OCI-LY1 (cell line): ENCODE measurements around the gene SCAF8.

Experiments
- EZH2 ChIP-seq: fragments of 200-600 bp; sonication (generic), shearing (Covaris generic); IDR thresholded peaks from 2 replicates; pipeline ENCODE4 v1.8.0; 2017; ENCODE audit warnings: borderline replicate concordance, mixed run types, mild to moderate bottlenecking, antibody characterized with exemption, low read length, moderate library complexity, mixed read lengths
- TF ChIP-seq, protein P1 (sequence below): fragments of 200-600 bp; sonication (generic), shearing (Covaris generic); IDR thresholded peaks from 2 replicates; pipeline ENCODE4 v1.5.1; 2017; ENCODE audit warnings: mild to moderate bottlenecking, antibody characterized with exemption, low read length, moderate library complexity, mixed read lengths

DNA sequence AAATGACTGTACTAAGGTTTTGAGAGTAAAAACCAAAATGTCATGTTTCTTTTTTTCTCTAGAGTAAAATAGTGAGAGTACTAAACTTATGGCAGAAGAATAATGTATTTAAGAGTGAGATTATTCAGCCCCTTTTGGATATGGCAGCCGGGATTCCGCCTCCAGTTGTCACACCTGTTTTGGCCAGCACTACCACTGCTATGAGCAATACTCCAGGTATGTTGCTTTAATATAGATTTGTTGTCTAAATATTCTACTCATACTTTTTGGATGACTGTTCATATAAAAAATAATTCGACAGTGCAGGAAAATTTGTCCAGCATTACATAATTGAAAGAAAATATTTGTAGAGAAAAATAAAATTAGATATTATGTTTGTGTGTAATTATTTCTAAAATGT, 59.5 kb downstream of the SCAF8 start:
- TF ChIP-seq, protein P1, sequence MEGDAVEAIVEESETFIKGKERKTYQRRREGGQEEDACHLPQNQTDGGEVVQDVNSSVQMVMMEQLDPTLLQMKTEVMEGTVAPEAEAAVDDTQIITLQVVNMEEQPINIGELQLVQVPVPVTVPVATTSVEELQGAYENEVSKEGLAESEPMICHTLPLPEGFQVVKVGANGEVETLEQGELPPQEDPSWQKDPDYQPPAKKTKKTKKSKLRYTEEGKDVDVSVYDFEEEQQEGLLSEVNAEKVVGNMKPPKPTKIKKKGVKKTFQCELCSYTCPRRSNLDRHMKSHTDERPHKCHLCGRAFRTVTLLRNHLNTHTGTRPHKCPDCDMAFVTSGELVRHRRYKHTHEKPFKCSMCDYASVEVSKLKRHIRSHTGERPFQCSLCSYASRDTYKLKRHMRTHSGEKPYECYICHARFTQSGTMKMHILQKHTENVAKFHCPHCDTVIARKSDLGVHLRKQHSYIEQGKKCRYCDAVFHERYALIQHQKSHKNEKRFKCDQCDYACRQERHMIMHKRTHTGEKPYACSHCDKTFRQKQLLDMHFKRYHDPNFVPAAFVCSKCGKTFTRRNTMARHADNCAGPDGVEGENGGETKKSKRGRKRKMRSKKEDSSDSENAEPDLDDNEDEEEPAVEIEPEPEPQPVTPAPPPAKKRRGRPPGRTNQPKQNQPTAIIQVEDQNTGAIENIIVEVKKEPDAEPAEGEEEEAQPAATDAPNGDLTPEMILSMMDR = no peak
- TF ChIP-seq EZH2 = no peak
